DMS79 (cell line): ENCODE results near the gene NHEJ1.
A peak's percentile ranks its signal among the peaks of the same experiment; 100 is the strongest.

Experiments used
- DNase-seq: peaks from one replicate; lab custom pipeline; 2025; lab: John Stamatoyannopoulos, UW

The NHEJ1 gene

DNA sequence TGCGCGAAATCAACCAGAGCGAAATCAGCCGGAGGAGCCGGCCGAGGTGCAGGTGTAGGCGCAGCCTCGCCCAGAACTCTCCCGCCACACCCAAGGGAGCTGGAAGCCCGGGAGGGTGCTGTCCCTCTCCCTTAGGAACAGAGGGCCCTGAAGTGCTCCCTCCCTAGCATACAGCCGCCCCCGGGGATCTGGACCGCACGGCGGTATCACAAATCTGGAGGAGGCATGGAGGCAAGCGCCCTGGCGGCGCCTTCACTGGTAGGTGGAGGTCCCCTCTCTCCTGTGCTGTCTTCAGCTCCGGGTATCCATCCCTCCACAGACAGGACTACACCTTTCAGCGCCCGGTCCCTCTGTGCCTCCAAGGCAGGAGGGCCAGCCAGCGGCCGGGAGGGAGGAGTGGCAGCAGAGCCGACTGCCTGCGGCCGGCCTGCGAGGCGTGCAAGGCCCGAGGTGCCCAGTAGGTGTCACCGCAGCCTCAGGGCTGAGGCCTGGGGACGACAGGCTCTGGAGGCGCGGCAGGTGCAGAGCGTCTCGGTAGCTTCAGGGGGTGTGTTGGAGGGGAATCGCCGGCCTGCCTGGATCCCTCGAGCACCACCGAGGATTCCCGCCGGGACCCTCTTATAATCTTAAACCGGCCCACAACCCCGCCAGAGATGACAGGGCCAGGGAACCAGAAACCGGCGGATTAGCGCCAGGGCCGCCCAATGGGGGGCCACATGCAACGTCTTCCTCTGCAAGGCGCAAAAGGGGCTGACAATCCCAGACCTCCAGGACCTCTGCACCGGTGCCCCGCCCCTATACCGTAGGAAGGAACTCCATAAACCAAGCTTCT is 102.7 kb downstream of the NHEJ1 start:
- DNase-seq = peak; percentile 40

DNA sequence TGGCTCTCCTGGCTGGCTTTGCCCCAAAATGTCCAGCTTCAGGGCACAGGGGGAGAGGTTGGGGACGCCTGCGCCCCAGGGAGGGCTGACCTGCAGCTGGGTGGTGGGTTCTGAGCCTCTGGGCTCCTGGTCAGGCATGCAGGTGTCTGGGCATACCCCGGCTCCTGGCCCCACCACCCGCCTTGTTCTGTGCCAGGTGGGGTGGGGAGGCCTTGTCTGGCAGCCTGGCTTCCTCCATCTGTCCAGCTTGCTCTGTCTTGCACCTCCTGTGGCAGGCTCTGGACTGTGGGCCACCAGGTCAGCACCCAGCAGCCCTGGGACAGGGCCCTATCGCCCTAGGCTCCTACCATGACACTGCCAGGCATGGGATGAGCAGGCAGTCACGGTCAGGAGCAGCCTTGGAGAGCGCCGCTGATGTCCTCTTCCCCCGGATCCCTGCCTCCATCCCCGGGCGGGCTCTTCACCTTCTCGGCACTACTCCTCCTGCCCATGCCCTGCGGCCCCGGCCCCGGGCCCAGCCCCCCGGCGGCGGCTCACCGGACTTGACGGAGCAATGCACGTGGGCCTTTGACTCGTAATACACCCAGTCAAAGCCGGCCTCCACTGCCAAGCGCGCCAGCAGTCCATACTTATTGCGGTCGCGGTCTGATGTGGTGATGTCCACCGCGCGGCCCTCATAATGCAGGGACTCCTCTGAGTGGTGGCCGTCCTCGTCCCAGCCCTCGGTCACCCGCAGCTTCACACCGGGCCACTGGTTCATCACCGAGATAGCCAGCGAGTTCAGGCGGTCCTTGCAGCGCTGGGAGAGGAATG is 103.5 kb downstream of the NHEJ1 start:
- DNase-seq = no peak

DNA sequence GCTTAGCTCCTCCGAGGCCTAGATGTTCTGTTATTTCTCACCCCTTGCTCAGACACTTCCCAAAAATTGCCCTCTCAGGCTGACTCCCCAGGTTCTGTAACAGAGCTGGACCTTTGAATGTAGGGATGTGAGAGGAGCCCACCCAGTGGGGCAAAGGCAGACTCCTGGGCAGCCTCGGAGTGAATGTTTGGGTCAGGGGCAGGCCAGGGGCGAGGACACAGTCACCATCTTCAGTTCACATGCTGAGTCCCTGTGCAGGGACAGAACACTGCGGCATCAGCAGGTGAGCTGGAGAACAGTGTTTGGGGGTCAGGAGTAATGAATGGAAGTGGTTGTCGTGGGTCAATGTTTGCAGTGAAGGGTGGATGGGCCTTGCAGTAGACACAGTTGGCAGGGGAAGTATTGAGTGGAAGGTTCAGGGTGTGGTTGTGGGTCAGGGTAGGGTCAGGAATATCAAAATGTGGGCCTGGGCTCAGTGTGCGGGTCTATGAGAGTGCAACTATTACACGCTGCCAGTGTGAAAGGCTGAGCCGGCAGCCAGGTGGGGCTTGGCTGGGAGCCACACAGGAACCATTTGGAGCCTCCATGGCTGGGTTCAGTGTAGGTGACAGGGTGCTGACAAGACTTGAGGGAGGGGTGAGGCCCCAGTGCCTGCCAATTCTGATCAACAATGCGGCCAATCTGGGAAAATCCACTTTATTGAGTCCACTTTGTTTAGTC is 104.3 kb downstream of the NHEJ1 start:
- DNase-seq = no peak

DNA sequence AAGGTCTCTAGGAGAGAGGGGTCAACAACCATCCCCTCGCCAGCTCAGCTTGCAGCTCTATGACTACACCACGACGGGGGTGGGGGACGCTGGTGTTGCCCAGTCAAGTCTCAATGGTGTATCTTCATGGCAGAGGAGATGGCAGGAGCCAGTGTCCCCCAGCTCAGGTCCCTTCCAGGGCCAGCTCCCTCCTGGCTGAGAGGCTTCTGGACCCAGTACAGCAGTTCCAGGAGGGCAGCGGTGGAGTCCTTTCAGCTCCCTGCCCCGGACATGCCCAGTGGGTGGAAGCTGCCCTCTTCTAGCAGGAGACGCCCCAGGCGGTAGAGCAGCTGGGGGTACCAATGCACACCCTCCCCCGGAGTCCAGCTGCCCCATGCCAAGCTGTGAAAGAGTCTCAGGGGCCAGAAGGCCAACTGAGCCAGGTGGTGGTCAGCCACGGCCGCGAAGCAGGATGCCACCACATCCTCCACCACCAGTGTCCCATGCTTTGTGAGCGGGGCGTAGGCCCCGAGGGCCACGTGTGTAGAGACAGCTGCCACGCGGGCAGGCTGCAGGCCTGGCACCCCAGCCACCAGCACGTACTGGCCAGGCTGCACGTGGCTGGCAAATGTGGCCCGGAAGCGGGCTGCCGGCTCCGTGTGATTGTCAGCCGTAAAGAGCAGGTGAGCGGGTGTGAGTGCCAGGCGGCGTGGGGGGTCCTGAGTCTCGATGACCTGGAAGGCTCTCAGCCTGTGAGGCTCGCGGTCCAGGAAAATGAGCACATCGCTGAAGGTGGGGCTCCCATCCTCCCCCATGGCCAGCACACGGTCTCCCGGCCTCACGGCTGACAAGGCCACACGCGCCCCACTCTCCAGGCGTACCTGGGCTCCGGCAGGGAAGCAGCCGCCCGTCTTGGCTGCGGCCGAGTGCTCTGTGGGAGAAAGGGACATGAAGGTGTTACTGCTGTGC is 105.4 kb downstream of the NHEJ1 start:
- DNase-seq = no peak

DNA sequence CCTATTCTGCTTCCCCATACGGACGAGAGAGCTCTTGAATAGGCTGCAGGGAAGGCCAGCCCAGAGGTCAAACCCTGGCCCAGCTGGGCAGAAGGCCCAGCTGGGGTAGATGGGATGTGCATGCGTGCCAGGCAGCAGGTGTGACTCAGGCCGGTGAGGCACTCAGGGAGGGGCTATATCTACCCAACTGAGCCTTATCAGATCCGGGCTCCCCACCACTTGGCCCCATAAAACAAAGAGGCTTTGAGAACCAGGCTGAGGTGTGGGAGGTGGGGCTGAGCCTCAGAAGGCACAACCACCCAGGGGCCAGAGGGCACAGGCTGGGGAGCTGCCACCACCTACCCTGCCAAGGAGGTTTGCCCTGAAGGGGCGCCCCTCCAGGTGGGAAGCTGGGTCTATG is 111.3 kb downstream of the NHEJ1 start:
- no peak for DNase-seq

DNA sequence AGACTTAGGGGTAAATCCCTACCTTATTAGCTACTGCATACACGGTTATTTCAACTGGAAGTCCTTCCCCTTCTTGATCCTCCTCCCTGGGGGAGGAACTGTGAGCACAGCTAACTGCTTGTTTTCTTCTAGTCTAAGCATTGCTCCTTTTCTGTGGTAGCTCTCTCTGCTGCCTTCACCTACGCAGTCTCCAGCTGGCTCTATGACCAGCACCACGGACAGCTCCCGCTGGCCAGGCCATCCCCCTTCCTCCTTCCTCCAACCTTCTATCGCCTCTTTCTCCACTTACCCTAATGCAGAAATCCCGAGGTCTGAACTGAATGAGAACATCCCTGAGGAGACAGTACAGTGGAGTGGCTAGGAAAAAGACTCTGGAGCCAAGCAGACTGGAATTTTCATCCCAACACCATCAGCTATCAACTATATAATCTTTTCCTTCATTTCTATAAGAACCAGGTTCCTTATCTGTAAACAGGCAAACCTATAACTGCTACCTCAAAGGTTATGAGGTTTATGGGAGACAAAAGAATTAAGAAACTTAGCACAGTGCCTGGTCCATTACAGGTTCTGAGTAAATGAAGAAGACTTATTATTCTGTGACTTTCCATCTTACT is 114.6 kb downstream of the NHEJ1 start:
- no peak for DNase-seq

DNA sequence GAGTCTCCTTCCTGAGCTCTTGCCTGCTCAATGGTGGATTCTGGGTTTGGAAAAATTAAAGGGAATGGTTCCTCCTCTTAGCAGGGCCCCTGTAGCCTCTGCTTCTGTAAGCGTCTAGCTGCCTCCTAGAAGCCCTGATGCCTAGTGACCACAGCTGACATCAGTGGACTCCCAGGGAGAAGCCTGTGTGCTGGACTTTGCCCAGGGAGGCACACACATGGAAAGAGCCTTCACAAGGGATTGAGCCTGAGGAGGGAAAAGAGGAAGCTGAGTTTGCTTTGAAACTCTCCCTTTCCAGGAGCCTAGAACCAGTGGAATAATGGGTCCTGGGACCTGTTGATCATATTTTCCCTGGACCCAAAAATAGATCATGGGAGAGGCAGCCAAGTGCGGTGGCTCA is 117.9 kb downstream of the NHEJ1 start:
- no peak for DNase-seq

DNA sequence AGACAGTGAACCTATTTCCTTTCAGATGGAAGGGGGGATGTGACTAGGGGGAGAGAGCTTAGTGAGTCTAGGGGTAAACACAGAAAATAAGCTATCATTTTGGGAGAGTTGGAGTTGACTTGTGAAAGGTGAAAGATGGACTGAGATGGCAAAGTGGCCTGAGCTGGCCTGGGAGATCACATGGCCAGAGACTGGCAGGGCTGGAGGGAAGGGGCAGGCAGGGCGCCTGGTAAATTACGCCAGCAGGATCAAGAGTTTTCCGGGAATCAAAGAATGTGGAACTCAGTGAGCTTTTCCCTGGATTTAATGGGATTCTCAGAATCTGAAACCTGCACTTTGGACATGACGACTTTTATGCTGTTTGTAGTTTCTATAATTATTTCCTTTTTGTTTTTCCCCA is 118.5 kb downstream of the NHEJ1 start:
- no peak for DNase-seq

DNA sequence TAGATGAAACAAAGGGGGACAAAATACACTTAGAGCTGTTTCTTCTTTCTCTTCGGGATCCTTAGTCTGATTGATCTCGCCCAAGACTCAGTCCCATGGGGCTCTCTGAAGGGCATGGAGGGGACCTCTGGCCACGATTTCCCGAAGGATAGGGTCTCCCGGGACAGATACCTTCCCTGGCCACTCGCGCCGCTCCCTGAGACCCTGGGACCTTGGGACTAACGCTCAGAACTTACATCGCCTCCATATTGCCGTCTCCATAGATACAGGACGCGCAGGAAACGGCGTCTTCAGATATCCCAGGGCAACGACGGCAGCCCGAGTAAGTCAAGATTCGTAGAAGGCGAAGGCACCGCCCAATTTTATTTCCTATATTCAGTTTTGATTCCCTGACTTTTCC is 119.4 kb downstream of the NHEJ1 start, which contains the start of gene CFAP65:
CFAP65 (minus strand) TSS at position 265 of the 400 bp plus-strand sequence. CDS start 2,468 bp downstream, outside the sequence.
- DNase-seq = peak; percentile 14

DNA sequence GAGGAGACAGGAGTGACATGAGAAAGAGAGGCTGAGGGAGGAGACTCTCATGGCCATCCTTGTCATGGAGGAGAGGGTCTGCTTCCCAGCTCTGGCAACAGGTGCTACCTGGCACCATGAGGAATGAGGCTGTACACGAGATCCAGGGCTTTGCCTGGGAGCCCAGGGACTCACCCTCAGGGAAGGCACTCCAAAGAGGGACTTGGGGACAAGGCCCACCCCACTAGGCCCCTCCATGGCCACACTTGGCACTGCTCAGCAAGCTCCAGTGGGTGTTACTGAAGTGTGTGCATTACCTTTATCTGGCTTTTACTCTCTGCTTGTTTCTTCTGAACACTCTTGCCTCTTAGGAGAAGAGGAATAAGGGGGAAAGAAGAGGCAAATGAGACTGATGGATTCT is 122.0 kb downstream of the NHEJ1 start:
- no peak for DNase-seq

DNA sequence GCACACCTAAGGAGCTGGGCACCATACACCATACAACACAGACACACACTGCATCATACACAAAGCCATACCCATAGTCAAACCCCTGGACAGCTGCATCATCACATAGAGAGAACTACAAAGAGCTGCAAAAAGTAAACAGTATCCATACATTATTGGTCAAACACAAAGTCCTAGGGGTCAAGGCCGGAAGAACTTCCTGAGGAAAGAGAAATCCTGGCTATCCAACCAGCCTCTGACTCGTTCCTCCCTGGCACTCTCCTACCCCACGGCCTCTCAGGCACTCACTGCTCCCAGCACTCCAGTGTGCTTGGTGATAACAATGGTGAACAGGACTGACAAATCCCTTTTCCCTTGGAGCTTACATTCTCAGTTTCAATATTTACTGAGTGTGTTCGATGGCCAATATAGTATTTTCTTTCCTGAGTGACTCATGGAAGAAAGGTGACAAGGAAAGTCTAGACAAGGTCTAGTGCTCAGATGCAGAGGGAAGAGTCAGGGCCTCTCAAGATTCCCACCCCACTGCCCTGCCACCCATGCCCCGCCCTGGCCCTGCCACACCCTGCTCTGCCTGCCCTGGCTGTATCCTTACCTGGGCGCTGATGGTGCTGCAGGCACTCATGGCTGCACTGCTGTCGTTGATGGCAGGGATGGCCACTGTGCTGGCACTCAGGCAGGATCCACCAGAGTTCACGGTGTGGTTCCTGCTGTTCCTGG is 122.7 kb downstream of the NHEJ1 start:
- no peak for DNase-seq

DNA sequence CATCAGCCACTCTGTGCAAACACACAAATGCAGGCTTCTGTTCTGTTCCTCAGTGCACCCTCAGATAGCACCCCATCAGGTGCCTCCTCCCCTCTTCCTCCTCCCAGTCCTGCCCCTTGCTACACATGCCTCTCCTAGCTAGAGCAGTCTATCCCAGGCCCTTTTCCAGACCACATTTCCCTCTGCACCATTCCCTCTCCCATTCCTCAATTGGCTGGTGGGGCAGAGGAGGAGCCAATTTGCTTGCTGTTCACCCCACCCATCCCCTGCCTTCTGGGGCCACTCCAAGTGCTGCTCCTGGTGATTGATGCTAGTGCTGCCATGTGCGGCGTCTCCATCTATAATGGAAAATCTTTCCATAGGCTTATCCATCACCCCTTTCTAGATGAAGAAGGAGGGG is 124.7 kb downstream of the NHEJ1 start:
- no peak for DNase-seq

DNA sequence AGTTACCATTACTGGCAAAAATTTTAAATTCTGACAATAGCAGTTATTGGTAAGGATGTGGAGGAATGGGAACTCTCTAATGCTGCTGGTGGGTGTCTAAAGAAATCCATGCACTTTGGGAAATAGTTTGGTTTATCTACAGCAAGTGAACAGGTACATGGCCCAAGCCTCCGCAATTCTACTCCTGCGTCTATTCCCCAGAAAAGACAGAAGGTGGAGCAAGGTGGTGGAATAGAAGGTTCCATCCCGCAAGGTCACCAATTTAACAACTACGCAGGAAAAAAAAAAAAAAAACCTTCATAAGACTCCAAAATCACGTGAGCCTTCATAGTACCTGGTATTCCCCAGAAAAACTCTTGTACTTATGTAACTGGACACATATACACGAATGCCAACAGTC is 125.8 kb downstream of the NHEJ1 start:
- DNase-seq = no peak

DNA sequence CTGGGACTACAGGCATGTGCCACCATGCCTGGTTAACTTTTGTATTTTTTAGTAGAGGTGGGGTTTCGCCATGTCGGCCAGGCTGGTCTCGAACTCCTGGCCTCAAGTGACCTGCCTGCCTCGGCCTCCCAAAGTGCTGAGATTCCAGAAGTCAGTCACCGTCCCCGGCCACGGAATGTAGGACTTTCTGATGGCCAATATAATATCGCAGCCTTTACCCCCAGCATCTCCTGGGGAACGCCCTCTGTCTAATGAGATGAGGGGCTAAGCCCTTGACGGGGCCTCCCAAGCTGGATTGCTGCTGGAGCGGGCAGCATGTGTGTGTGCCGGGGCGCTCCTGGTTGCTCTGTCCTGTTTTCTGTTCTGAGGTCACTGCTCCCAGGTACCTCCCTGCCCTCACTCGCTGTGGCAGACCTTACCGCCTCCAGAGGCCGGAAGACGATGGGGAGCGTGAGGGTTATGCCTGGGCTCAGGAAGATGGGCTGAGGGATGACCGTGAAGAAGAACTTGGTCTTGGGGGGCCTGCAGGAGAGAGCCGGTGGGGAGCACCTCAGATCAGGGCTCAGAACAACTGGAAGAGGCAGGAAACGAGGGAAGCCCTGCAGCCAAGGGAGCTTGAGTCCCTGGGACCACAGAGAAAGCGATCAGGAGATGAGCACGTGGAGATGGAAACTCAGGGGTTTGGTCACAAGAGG is 128.4 kb downstream of the NHEJ1 start:
- DNase-seq = no peak

DNA sequence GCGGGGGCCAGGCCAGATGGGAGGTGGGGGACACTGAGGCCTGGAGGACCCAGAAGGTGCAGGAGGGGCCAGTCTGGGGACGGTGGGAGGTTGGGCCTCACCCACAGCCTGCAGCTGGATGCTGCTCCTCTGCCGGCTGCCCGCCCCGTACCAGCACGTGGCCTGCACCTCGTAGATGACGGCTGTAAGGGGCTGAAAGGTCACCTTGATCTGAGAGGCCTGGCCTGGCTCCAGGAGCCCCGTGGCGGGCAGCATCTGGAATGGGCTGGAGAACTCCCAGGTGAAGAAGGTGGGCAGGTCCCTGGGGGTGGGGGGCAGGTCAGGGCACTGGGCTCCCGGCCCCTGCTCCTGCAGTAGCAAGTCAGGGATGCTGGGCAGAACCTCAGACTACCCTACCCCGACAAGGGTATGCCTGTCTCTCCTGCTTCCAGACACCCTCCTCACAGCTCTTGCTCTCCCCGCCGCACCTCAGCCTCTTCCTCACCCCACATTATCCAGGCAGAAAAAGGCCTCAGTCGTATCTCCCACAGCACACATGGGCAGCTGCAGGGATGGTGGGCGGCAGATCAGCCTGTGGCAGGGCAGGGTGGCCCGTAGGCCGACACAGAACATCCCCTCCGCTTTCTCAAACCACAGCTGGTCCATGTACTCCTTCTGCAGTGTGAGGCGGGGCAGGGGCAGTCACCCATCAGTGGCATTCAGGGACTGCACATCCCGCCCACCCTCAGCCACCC is 129.4 kb downstream of the NHEJ1 start:
- DNase-seq = no peak

DNA sequence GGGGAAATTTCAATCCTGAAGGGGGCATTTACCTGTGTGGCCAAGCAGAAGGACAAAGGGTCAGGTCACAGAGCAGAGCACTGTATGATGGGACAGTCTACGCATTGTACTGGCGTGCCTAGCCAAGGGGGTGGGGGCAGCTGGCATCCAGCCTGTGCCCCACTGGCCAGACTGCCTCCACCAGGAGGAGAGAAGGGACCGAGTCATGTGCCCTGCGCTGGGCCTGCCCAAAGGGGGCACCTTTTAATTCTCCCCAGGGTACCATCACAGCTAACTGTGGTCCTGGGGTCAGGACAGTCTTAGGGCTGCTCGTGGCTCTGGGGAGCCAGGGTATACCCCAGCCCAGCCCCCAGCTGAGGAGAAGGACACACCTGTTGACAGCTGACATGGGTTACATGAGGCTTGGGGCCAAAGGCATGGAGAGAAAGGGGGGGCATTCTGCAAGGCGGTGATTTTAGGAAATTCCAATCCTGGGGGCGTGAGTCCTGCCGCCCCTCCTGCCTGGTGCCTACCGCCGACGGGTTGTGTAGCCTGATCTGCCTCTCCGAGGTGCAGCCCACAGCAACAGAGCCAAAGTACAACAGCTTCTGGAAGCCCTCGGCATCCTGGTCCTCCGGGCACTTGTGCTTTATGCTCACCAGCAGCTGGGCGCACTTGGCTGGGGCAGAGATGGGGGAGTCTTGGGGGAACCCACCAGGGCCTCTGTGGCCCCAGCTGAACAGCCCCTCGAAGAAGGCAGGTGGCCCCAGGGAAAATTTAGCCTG is 130.3 kb downstream of the NHEJ1 start:
- no peak for DNase-seq

DNA sequence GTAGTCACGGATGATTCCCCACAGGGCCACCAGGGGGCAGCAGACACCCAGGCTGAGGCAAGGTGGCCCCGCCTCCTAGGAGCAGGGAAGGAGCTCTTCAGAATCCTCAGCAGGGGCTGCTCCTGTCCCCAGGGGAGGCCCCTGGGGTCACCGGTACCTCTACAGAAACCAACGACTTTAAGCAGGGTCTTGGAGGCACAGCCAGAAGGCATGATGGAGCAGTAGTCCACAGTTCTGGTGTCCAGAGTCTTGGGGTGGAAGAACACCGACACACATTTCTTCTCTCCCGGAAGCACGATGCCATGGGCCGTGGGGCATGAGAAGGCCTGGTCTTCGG is 130.8 kb downstream of the NHEJ1 start:
- DNase-seq = peak; percentile 31
